GM12865 (cell line): ENCODE data around the gene KLHL17.

Source experiments
- DNase-seq: peaks from one replicate; pipeline ENCODE4 v3.0.0; 2010; ENCODE audit warnings: low read depth
- H3K4me3 ChIP-seq: 2 replicates; pipeline ENCODE4 v1.5.1; 2011; ENCODE audit warnings: mild to moderate bottlenecking, low read depth, low read length, control low read depth
- TF ChIP-seq, protein P1 (sequence below): IDR thresholded peaks from 2 replicates; pipeline ENCODE4 v1.5.1; 2011; ENCODE audit warnings: low read length, control low read depth, low read depth, inconsistent platforms; ENCODE audit not compliant: insufficient read depth; ENCODE audit errors: missing control alignments

Gene KLHL17

DNA sequence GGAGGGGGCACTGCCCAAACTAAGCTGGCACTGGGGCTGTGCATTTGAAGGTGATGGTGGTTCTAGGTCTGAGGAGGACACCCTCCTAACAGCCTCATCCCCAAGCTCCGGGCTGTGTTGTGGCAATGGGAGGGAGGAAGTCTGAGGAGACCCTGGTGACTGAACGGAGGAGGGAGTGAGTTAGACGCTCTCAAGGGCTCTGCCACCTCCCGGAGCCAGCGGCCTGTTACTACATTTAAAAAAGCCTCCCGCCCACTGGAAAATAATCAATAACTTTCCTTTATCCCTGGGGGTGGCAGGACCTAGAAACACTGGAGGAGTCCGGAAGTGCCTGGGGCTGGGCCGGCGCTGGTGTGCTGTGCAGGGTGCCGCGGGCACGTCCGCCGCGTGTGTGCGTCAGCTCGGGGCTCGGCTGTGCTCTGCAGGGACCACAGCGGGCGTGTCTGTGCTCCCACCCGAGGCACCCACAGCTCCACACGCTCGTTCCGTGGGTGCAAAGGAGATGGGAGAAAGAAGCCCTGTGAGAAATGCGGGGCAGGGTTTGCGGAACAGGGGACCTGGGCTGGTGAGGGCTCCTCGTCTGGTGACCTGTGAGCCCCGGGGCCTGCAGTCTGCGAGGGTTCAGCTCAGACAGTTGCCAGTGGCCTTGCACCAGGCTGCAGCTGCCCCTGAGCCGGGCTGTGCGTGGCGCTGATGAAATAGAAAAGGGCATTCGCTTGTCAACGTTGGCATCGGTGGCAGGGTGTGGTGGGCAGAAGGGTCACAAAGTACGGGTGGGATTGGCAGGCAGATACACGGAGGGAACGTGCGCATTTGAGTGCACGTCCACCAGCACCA is 31.3 kb upstream of the KLHL17 start:
- no peak overlapping the region for H3K4me3 ChIP-seq
- TF ChIP-seq, protein P1, sequence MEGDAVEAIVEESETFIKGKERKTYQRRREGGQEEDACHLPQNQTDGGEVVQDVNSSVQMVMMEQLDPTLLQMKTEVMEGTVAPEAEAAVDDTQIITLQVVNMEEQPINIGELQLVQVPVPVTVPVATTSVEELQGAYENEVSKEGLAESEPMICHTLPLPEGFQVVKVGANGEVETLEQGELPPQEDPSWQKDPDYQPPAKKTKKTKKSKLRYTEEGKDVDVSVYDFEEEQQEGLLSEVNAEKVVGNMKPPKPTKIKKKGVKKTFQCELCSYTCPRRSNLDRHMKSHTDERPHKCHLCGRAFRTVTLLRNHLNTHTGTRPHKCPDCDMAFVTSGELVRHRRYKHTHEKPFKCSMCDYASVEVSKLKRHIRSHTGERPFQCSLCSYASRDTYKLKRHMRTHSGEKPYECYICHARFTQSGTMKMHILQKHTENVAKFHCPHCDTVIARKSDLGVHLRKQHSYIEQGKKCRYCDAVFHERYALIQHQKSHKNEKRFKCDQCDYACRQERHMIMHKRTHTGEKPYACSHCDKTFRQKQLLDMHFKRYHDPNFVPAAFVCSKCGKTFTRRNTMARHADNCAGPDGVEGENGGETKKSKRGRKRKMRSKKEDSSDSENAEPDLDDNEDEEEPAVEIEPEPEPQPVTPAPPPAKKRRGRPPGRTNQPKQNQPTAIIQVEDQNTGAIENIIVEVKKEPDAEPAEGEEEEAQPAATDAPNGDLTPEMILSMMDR, result no peak
- no peak for DNase-seq

DNA sequence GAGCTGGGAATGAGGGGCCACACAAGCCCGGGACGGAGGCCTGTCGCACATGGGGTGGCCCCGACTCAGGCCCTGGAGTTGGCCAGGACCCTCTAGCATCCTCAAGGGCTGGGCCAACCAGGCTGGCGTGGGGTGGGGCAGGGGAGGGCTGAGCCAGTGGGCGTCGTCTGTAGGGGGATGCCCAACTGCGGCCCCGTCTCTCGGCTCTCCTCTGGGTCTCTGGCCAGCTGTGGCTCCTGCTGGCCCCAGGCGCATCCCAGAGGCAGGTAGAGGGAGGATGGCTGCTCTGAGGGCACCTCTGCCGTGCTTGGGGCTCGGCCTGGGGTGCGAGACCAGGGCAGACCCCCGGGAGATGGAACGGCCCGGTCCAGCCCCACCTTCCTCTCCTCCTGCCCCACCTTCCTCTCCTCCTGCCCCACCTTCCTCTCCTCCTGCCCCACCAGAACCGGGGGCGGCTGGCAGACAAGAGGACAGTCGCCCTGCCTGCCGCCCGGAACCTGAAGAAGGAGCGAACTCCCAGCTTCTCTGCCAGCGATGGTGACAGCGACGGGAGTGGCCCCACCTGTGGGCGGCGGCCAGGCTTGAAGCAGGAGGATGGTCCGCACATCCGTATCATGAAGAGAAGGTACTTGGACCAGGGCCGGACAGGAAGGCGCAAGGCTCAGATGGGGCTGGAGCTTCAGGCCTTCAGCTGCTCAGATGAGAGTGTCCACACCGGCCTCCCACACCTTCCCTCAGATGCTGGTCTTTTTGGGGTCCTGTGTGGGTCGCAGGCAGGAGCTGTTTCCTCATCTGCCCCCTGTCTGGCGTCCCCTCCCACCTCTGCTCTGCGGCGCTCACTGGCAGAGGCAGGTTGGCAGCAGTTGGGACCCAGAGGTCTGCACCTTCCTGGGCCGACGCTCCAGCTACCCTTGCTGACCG is 30.4 kb upstream of the KLHL17 start:
- DNase-seq, result no peak
- H3K4me3 ChIP-seq, result no peak overlapping the region
- TF ChIP-seq, protein P1, result no peak

DNA sequence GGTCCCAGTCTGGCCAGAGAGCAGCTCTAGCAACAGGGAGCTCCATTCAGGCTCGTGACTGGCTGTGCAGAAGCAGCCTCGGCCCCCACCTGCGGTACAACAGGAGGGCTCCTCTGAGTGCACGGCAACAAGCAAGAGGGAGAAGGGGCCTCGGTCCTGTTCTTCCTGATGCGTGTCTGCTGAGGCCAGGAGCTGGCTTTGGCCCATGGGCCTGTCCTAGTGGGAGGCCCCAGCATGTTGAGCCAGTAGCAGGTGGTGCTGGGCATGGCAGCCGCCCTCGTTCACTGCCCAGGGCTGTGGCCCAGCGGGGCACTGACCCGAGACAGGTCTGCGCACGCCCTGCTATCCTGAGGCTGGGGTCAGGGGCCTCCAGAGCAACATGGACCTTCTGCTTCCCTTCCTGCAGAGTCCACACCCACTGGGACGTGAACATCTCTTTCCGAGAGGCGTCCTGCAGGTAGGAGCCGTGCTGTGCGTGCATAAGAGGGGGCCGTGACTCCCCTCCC is 29.7 kb upstream of the KLHL17 start:
- TF ChIP-seq, protein P1, result no peak
- H3K4me3 ChIP-seq, result no peak overlapping the region
- no peak for DNase-seq

DNA sequence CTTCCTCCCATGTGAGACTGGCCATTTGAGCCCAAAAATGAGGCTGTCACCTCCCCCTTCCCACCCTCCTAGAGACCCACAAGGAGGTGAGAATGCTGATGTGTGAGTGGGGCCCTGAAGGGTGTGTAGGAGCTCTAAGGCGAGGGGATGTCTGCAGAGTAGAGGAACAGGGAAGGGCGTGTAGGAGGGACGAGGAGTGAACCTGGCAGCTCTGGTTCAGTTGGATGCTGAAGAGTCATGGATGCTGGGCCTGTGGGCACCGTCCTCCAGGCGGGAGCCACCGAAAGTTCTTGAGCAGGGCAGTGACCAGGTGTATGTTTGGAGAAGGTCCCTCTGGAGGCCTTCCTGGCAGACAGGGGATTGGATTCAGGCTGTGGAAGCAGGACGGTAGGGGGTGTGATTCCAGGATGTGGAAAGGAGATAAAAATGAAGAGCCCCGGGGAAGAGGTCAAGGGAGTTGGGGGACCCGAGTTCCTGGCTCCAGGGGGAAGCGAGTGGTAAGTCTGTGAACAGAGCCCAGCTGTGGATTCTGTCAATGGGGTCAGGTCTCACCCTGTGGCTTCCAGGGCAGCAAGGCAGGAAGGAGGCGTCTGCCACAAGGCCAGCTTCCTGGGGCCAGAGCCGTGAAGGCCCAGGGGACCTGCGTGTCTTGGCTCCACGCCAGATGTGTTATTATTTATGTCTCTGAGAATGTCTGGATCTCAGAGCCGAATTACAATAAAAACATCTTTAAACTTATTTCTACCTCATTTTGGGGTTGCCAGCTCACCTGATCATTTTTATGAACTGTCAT is 28.8 kb upstream of the KLHL17 start:
- H3K4me3 ChIP-seq, result no peak overlapping the region
- TF ChIP-seq, protein P1, result no peak
- no peak for DNase-seq

GRCh38 chr1:932173-932510 is 28.2 kb upstream of the KLHL17 start:
- TF ChIP-seq, protein P1, result no peak
- no peak for DNase-seq

GRCh38 chr1:932776-933602 is 27.4 kb upstream of the KLHL17 start:
- TF ChIP-seq, protein P1, result no peak
- no peak for DNase-seq
- no peak overlapping the region for H3K4me3 ChIP-seq

More at GRCh38 chr1:932173-932510, 28.2 kb upstream of the KLHL17 start:
- no peak overlapping the region for H3K4me3 ChIP-seq
